GM19025 (cell line): ENCODE results near the gene TIMP2.

Source experiments
- ATAC-seq: cut with Tn5 transposase; IDR thresholded peaks from one replicate; pipeline ENCODE4 v1.9.1; 2021; ENCODE audit warnings: mild to moderate bottlenecking, low read depth, moderate library complexity; ENCODE audit not compliant: unreplicated experiment

Gene TIMP2

GRCh38 chr17:78842881-78843565 is 82.2 kb downstream of the TIMP2 start:
- no peak for ATAC-seq

- peak; percentile 87 for ATAC-seq
Measured at GRCh38 chr17:78840780-78841611, 84.2 kb downstream of the TIMP2 start, which contains the start of gene USP36. TSS of gene USP36 (minus strand) at chr17:78840814. CDS start at chr17:78836363, 4,451 bp downstream.

GRCh38 chr17:78840530-78840779 is 84.7 kb downstream of the TIMP2 start:
- peak; percentile 22 for ATAC-seq

- ATAC-seq: peak; percentile 12
Measured at GRCh38 chr17:78839762-78840529, 85.2 kb downstream of the TIMP2 start.

GRCh38 chr17:78839235-78839761 is 85.9 kb downstream of the TIMP2 start:
- no peak for ATAC-seq

GRCh38 chr17:78838574-78839005 is 86.6 kb downstream of the TIMP2 start:
- ATAC-seq: no peak

- no peak for ATAC-seq
Measured at GRCh38 chr17:78836420-78837021, 88.7 kb downstream of the TIMP2 start.

GRCh38 chr17:78834571-78834970 is 90.6 kb downstream of the TIMP2 start:
- no peak for ATAC-seq

GRCh38 chr17:78832541-78832810 is 92.7 kb downstream of the TIMP2 start:
- ATAC-seq: no peak

GRCh38 chr17:78831688-78832540 is 93.3 kb downstream of the TIMP2 start:
- no peak for ATAC-seq

GRCh38 chr17:78829477-78829876 is 95.7 kb downstream of the TIMP2 start:
- ATAC-seq: no peak

GRCh38 chr17:78828470-78829185 is 96.6 kb downstream of the TIMP2 start:
- no peak for ATAC-seq

GRCh38 chr17:78826836-78827509 is 98.2 kb downstream of the TIMP2 start:
- ATAC-seq: no peak

GRCh38 chr17:78826421-78826820 is 98.8 kb downstream of the TIMP2 start:
- ATAC-seq: no peak

- ATAC-seq: no peak
Measured at GRCh38 chr17:78825696-78826095, 99.5 kb downstream of the TIMP2 start.

- no peak for ATAC-seq
Measured at GRCh38 chr17:78824240-78824639, 100.9 kb downstream of the TIMP2 start.

- no peak for ATAC-seq
Measured at GRCh38 chr17:78823282-78824046, 101.7 kb downstream of the TIMP2 start.

GRCh38 chr17:78822552-78822951 is 102.6 kb downstream of the TIMP2 start:
- ATAC-seq: no peak
